NT2/D1 (cell line): ENCODE results near the gene CYP4A11.

Experiments
- SUZ12 ChIP-seq: IDR thresholded peaks from 2 replicates; pipeline ENCODE4 v1.6.1; 2011; ENCODE audit not compliant: insufficient read length, insufficient read depth; ENCODE audit errors: extremely low read depth
- YY1 ChIP-seq: IDR thresholded peaks from 2 replicates; pipeline ENCODE4 v1.6.1; 2011; ENCODE audit not compliant: insufficient read length, insufficient read depth
- ZNF274 ChIP-seq: IDR thresholded peaks from 2 replicates; pipeline ENCODE4 v1.6.1; 2011; ENCODE audit warnings: mild to moderate bottlenecking, low read depth, low read length

- no peak for TF ChIP-seq SUZ12
- TF ChIP-seq YY1: no peak
- no peak for TF ChIP-seq ZNF274
Measured at GRCh38 chr1:46983166-46983829, 42.0 kb upstream of the CYP4A11 start.
